Measurements from ENCODE around the gene TELO2.

Gene TELO2

GRCh38 chr16:1486551-1487390 lies 6.4 kb upstream of the TELO2 start:
- TF ChIP-seq CTCF (conservative IDR thresholded peaks at IDR 0.05): no peak
- H3K27ac ChIP-seq: no peak overlapping the region

GRCh38 chr16:1487395-1488053 lies 5.6 kb upstream of the TELO2 start:
- no peak for TF ChIP-seq CTCF (conservative IDR thresholded peaks at IDR 0.05)
- H3K27ac ChIP-seq: no peak overlapping the region

- H3K27ac ChIP-seq: no peak overlapping the region
- TF ChIP-seq CTCF (conservative IDR thresholded peaks at IDR 0.05): no peak
Measured at GRCh38 chr16:1488054-1488601, 5.0 kb upstream of the TELO2 start.

- H3K27ac ChIP-seq: no peak within 1 kb of the TSS
- no peak for TF ChIP-seq CTCF (conservative IDR thresholded peaks at IDR 0.05)
Measured at GRCh38 chr16:1488619-1489018, 4.5 kb upstream of the TELO2 start, which contains the start of gene PTX4. TSS of gene PTX4 (minus strand) at chr16:1488944. CDS start at chr16:1488909, 35 bp downstream.

DNA sequence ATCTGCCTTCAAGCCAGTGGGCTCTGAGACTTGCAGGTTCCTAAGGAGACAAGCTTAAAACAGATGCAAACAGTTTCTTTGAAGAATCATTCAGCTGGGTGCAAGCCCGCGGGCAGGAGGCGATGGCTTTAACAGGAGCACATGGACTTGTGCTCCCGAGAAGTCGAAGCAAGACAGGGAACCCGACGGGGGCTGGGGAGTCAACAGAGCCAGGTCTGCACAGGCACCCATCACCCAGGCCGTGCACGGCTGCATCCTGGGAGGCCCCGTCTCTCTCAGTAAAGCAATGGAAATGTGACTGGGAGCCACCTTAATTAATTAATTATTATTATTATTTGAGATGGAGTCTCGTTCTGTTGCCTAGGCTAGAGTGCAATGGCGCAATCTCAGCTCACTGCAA lies 4.1 kb upstream of the TELO2 start:
- no peak for TF ChIP-seq CTCF (conservative IDR thresholded peaks at IDR 0.05)

DNA sequence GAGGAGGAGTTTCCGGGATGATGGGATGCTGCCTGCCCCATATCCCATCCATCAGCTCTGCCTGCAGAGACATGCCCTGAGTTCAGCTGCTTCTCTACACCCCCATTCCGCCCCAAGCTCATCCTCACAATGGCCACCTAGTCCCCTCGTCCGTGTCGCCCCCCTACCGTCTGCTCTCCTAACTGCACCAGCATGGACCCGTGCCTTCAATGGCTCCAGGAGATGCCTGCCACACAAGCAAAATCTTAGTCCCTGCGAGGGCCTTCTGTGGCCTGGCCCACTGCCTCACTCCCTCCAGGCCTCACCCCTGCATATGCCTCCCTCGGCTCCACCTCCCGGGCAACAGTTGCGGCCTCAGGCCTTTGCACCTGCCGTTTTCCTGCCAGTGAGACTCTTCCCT lies 1.8 kb upstream of the TELO2 start:
- no peak for TF ChIP-seq CTCF (conservative IDR thresholded peaks at IDR 0.05)
- H3K27ac ChIP-seq: no peak overlapping the region

More for the DNA sequence above, 4.1 kb upstream of the TELO2 start:
- H3K27ac ChIP-seq: no peak overlapping the region
